GM21381 (cell line): ENCODE results near the gene FGF14.
A peak's percentile ranks its signal among the peaks of the same experiment; 100 is the strongest.

Source experiments
- ATAC-seq: cut with Tn5 transposase; IDR thresholded peaks from one replicate; pipeline ENCODE4 v1.9.1; 2021; ENCODE audit warnings: mild to moderate bottlenecking, moderate library complexity; ENCODE audit not compliant: unreplicated experiment

The FGF14 gene

DNA sequence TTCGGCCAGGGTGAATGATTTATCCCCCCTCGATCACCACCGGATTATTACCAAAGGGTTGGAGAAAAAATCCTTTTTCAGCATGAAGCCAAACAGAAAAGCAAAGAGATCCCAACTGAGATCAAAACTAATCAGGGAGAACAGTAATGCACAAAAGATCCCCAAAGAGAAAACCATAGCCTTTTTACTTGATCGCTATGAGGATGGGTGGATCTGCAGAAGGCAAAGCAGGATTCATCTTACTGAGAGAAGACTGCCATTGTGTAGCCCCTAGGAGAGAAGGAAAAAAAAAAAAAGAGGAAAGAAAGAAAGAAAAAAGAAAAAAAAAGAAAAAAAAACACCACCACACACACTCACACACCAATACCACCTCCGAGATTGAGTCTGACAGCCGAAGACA lies at the start of gene FGF14:
TSS of gene FGF14 (minus strand) at position 283 of the 400 bp plus-strand sequence.
- no peak for ATAC-seq

DNA sequence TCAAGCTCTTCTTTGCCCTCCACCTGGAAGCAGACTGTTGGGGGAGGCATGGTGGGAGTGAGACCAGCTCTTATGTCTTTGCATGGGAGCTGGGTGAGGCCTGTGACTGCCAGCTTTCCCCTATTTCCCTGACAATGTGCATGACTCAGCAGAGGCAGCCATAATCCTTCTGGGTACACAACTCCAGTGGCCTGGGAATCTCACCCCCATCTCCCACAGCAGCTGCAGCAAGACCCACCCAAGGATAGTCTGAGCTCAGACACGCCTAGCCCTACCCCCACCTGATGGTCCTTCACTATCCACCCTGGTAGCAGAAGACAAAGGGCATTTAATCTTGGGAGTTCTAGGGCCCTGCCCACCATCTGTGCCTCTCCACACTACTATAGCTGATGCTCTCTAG lies 41.4 kb upstream of the FGF14 start:
- no peak for ATAC-seq

DNA sequence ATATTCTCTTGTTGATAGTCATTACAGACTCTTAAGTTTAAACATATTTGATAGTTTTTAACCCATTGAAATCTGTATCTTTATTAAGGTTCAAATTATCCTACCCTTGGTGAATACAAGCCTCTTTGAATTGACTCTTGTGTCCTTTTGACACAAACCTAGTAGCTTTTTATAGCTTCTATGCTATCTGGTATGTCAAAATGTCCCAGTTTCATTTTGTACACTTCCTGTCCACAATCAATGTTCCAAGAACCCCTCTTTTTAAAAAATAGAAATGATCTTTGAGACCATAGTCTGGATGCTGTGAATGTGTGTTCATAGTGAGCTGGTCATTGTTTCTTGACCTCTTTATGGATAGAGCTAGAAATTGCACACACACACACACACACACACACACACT lies 39.2 kb upstream of the FGF14 start:
- ATAC-seq = peak; percentile 48

DNA sequence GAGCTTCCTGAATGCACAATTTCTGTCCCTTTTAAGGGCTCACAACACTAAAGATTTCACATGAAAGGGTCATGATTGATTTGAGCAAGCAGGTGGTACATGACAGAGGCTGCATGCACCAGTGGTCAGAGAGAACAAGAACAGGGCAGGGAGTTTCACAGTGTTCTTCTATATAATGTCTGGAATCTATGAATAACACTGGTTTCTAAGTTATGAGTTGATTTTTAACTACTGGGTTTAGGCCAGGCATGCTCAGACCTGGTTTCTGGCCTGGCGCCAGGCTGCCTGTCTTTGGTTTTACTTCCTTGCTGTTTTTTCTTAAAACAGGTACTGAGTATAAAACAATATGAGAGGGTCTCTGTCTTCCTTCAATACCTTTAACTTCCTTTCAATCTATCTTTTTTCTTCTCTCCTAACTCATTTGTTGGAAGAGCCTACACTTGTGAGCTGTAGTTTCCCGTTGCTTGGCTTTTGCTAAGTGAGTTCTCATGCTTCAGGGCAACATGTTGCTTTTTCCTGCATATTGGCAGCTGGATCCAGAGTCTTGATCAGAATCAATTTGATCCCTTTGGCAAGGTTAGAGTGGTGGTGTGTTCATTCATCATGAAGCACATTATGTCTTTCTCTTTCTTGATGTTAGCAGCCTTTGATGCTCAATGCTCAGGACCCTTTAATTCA lies 38.5 kb upstream of the FGF14 start:
- peak; percentile 58 for ATAC-seq

DNA sequence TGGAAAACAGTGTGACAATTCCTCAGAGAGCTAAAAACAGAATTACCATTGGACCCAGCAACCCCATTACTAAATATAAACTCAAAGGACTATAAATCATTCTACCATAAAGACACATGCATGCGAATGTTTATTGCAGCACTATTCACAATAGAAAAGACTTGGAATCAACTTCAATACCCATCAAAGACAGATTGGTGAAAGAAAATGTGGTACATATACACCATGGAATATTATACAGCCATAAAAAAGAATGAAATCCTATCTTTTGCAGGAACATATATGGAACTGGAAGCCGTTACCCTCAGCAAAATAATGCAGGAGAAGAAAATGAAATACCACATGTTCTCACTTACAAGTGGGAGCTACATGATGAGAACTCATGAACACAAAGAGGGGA lies 20.8 kb upstream of the FGF14 start:
- ATAC-seq = no peak

DNA sequence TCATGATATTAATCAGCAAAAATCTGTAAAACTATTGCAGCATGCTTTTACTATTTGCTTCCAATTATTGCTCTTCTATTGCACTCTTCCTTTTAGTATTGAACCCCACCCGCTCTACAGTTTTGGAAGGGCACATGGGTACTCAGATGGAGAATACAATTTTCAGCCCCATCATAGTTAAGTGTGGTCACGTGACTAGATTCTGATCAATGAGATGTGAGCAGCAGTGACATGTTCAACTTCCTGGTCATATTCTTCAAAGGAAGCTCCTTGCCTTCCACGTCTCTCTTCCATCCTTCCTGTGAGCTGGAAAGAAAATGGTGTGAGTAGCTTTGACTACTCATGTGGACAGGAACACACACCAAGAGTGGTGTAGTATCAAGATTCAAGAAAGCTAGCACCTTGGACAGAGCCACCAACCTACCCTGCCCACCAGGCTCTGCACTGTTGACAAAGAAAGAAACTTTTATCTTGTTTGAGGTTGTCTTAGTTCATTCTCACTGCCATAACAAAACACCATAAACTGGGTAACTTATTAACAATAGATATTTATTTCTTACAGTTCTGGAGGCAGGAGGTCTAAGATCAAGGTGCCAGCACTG lies 3.8 kb upstream of the FGF14 start:
- ATAC-seq = no peak

DNA sequence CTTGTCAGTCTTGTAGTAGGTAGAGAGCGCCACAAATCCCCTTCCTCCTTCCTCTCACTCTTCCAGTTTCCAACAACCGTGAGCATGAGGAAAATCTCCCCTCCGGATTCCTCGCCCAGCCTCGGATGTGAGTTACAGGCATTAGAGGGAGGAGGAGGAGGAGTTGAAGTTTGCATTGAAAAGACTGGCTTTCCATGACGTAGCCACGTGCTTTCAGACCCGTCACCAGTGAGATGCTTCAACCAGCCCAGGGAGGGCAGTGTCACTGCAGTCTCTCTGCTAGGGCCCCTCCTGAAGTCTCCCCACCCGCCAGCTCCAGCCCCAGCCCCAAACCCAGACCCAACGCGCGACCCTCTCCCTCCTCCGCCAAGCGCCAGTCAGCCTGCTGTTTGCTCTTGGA lies 442 bp upstream of the FGF14 start:
- peak; percentile 46 for ATAC-seq

DNA sequence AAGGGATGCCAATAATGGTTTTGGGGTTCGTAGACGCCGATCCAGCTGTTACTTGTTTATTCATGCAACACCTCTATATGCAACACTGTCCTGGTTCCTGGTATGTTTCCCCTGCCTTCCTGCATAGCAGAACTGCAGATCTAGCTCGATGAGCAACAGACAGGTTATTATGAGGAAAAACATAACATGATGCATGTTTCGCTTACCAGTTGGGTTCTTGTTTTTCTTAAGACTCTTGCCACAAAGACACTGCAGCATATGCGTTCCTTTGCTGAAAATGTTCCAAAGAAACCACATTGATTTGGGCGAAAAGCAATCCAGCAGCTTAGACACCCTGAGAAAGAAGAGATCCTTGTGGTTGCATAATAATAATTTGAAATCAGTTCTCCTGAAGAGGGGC lies 583 bp downstream of the FGF14 start:
- no peak for ATAC-seq

DNA sequence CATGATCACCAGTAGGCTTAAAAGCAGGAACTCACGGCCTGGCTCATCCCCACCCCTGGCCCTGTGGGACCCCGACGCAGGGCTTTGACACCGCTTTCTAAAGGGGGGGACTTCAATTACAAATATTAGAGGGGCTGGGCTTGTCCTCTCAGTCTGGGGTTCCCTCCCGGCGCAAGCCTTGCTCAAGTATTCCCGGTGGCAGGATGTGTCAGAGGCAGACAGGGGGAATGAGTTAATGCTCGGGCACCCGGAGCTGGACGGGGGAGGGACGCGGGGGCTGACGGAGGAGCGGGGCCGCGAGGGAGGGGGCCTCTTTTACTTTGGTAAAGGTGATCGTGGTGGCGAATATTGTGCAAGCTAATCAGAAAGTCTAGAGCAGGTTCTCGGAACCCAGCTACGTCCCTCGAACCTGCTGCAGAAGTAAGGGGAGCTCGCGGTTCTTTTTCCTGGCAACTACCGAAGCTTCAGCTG lies 1.1 kb downstream of the FGF14 start:
- no peak for ATAC-seq

DNA sequence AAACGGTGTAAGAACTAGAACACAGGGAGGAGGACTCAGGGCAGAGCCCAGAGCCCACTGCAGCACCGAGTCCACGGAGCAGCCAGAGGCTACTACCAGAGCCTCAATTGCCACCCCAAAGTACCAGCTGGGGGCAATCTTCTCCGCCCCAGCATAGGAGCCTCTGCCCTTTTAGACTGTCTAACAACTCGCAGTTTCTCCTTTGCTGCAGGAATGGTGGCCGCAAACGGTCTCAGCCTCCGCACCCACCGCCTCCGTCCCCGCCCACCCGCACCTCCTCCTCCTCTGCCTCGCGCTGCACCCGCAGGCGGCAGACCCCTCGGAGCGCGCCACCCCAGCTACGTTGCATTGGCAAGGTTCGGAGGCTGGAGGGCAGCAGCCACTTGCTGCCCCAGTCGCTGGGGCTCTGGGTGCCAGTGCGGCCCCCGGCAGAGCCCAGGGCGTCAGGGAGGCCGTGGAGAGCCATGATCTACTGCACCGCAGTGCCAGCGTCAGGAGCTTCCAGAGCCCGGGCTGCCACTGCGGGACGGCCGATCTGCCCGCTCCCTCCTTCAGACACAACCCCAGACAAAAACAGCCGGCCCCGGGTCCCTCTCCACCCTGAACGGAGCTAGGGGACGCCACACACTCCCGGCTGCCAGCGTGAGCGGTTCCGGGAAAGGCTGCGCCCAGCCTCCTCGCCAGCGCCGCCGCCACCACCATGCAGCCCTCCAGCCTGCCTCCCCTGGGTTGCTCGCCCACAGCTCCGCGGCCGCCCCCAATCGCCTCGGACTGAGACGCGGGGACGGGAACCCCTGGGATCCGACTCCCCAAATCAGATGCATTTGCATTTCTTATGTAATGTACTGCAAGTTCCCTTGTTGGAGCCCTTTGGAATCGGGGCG lies 1.8 kb downstream of the FGF14 start:
- peak; percentile 40 for ATAC-seq

DNA sequence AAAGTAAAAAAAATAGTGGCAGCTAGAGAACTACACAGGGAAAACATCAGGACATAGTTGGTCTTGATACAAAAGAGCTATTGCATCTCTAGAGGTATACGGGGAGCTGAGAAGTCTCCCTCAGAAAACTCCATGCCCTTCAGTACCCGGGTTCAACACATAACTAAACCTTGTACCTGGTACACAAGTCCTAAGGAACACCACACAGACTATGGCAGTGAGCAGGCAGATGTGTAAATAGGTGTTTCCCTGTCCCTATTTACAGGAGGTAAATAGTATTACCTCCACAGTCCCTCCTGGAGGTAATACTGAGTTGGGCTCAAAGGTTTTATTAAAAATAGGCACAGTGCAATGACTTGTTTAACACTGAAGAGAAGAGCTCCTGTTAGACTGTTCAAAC lies 5.9 kb downstream of the FGF14 start:
- no peak for ATAC-seq

DNA sequence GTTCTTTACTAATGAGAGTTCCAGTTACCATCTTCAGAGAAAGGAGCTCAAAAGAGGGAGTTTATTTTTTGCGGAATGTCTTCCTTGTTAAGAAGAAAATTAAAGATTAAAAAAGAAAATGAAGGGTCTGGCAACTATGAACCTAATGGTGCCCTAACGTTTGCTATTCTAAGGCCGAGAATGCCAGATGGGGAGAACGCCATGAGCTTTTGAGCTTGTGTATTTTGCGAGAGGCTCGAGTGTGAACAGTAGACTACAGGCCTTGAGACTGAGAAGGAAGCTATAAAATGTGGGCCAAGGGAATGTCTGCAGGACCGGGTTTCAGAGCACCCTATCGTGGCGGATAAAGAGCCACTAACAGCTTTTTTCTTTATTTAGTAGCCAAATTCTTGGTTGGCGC lies 6.7 kb downstream of the FGF14 start:
- no peak for ATAC-seq

DNA sequence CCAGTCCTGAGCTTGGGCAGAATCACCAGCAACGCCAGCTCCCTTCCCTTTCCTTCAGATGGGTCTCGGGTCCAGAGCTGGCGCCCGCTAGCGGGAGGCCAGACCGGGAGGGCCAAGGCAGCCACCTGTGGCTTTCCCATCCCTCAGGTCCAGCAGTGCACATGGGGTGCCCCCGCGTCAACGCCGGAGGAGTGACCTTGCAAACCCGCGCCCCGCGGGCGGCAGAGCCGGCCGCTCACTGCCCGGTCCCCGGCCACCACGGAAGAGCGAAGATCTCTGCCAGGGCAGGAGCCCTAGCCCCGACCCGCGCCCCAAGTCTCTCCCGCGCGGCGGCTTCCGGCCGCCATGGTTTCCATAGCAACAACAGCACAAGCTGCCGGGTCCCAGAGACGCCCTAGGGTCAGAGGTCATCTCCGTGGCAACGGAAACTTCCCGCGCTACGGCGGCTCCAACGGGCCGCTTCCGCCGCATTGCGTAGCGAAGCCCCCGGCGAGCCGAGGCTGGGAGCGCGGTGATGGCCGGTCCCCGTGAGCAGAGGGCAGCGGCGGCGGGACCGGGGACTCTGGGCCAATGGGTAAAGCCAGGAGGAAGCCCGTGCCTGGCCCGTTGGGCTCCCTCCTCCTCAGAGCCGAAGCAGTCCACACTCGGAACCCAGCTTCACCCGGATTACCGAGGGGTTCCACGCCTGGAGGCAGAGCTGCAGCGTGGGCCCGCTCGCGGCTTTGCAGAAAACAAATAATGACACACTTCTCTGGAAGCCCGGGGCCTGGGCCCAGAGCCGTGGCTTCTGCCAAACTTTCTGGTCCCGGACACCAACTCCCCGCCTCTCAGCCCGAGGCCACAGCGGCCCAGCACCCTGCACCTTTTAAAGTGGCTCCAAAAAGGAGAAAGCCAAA lies 7.4 kb downstream of the FGF14 start:
- ATAC-seq = peak; percentile 98

DNA sequence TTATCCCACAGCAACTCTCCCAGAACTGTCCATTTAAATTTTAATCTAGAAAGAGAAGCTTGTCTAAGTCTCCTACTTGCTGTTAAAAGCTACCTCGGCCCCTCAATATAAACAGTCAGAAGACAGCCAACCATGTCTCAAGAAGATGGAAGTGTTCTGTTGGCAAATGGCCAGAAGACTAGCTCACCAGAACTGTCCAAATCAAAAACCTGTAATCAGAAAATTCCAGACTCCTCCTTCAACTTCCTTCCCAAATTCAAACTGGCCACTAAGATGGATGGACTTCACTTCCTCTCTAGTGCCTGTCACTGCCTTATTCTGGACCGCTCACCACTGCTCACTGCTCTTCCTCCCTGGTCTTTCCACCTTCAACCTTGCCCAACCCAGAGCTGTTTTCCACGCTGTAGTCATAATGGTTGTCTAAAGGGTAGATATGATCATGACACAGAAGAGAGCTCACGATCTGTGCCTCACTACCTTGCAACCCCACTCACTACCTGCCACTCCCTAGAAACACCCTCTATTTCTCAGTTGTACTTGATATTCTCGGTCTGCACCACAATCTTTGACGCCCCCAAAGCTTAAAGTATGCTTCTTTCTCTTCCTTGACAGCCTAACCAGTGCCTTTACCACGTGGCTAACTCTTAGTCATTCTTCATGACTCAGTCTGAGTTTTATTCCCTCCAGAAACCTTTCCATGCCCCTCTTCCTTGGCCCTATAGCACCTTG lies 9.2 kb downstream of the FGF14 start:
- no peak for ATAC-seq

DNA sequence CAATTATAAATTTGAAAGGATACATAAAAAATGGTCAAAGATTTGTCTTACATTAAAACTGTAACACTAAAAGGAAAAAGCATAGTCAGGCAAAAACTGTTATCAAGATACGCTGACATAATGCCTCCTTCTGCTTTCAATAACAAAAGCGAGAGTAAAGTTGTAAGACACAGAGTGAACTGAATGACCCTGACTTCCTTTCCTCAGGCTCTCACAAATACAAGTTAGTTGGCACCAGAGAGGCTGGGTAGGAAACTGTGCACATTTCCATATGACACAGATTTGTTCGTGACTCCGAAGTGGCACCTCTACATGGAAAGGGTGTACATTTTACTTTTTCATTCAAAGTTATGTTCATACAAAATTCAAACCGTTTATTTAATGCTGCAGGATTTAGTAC lies 15.4 kb downstream of the FGF14 start:
- ATAC-seq = no peak

DNA sequence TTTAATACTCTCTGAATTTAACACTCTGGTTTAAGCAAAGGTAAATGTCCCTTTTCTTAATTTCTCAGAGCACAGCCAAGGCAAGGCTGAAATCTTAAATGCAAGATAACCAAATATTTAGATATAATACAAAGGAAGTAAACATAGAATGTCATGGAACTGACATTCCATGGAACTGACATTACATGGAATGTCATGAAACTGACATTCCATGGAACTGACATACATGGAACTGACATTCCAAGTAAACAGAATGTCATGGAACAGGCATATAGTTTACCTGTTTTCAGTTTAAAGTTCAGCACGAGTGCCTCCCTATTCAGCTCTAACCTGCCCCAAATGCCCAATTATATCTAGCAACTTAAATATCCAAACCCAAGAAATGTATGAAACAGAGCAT lies 21.8 kb downstream of the FGF14 start:
- ATAC-seq = no peak

DNA sequence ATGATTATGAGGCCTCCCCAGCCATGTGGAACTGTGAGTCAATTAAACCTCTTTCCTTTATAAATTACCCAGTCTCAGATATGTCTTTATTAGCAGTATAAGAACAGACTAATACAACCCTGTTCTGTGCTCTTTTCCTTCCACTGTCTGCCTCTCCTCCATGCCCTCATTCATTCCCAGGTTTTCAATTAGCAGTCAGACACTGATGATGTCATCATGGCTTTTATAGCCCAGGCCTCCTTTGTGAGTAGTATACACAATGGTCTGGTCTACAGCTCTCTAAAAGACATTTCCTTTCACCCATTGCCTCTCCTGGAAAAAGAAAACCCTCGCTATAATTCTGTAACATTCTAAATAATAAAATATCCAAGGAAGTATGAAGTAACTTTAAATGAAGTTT lies 25.5 kb downstream of the FGF14 start:
- no peak for ATAC-seq

DNA sequence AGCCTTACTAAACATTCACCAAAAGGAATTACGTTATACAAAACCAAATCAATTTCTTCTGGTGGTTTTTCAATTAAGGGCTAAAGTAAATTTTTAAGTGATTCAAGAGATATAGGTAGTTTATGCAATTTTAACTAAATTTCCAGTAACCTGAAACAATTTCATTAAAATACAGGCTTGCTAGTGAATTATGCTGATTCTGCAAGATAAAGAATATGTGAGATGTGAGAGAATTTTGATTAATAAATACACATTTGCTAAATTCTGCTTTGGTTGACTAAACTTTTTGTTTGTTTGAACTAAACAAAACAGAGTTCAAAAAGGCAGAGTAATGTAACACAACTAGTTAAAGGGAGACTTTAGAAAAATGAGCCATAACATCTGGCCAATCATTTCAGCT lies 27.1 kb downstream of the FGF14 start:
- ATAC-seq = no peak

DNA sequence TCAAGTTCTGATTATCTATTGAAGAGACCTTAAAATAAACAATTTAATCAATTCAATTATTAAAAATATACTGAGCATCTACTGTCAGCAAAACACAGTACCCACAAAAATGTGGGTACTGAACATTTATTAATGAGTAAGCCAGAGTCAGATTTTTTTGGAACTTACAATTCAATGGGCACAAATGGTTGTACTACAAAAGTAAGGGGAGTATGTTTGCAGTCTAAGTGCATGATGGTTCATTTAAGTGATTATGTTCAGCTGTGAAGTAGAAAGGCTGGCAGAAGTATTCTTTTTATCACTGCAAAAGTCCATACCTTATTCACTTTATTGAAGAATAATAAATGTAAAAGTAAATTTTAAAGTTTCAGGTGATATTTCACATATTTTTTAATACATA lies 27.6 kb downstream of the FGF14 start:
- no peak for ATAC-seq

DNA sequence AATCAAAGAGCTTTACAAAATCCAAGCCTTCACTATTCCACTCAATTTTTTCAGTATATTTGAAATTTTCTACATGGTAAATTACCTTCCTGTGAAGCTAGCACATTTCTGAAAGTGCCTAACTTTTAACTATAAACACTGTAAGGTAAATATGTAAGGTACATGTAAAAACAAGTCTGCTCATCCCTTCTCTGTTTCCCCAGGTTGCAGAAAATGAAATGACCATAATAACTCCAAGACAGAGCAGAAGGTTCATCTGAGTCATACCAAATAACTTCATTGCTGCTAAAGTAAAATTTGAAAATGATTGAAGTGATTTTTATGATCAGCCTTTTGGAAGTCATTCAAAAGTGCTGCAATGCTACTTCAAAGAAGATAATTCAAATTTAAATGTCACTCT lies 28.6 kb downstream of the FGF14 start:
- no peak for ATAC-seq
